SU-DHL-6 (cell line): ENCODE measurements around the gene CNEP1R1.

Experiments used
- CTCF ChIP-seq: fragments of 200-600 bp; sonication (generic); IDR thresholded peaks from one replicate; pipeline ENCODE4 v1.5.1; 2017; ENCODE audit warnings: antibody characterized with exemption, mild to moderate bottlenecking, low read length, moderate library complexity; ENCODE audit not compliant: insufficient read depth, poor library complexity, severe bottlenecking
- EZH2phosphoT487 ChIP-seq: fragments of 200-600 bp; sonication (generic), shearing (Covaris generic); conservative IDR thresholded peaks from 2 replicates; pipeline ENCODE4 v1.6.1; 2018; ENCODE audit warnings: mild to moderate bottlenecking, antibody characterized with exemption, low read length, moderate library complexity, mixed read lengths

GRCh38 chr16:49994006-49994405, 31.0 kb upstream of the CNEP1R1 start:
- TF ChIP-seq CTCF: no peak
- TF ChIP-seq EZH2phosphoT487: no peak
